ENCODE data around the gene SPEN.

DNA sequence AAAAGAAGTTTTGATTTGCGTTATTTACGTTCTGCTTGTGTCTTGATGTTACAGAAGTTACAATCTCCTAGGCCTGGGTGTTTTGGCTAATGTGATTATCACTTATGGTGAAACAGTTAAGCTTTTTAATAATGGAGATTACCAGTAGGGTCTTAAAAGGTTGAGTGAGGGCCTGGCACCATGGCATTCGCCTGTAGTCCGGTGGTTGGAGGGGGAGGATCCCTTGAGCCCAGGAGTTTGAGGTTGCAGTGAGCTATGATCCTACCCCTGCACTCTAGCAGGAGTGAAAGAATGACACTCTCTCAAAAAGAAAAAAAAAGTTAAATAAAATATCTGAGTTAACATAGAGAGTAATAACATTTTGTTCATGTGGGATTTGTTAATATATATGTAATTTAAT, 8.8 kb upstream of the SPEN start:
- no peak for TF ChIP-seq POLR2A (IDR thresholded peaks at IDR 0.05)
- no peak for TF ChIP-seq CTCF (IDR thresholded peaks at IDR 0.05)
